ENCODE measurements around the gene INPP5A. TPM values are rescaled to one million over a fixed set of nuclear protein-coding genes. Genes with fewer than 3 reads are reported as not detected.
A peak's percentile ranks its signal among the peaks of the same experiment; 100 is the strongest.

The INPP5A gene
- total and polyA plus RNA-seq, 11 donors: 38.6 to 179 (median 102) TPM

- H3K9me3 ChIP-seq: peaks cover 0 to 3% (median 0%) of the 10 kb centered on the region in 12 donors
- peaks cover 0 to 5% (median 0%) of the 10 kb centered on the region in 9 donors for H3K36me3 ChIP-seq
- peaks cover 12 to 77% (median 59%) of the 10 kb centered on the region in 12 donors for H3K4me1 ChIP-seq
- TF ChIP-seq POLR2A (IDR thresholded peaks at IDR 0.05) (no peak), CTCF (IDR thresholded peaks at IDR 0.05) (no peak)
- WGBS, 4 donors: 94 to 98% (median 95%) methylated on average over 4 of the region's 4 CpGs
- intact Hi-C loops (cut with DNase I): no loop called here
- H3K4me3 ChIP-seq: no peak overlapping the region
- no peak overlapping the region for H3K27ac ChIP-seq
- no peaks in the 10 kb centered on the region for H3K27me3 ChIP-seq
- no peak for DNase-seq
- no peak for ATAC-seq
These were observed 44.5 kb downstream of the INPP5A start for GRCh38 chr10:132582137-132582536.

GRCh38 chr10:132582771-132583170 is 45.2 kb downstream of the INPP5A start:
- DNase-seq (no peak), ATAC-seq (no peak)
- Histone ChIP-seq H3K27me3 (no peaks in the 10 kb centered on the region), H3K4me1 (peaks cover 16 to 77% (median 59%) of the 10 kb centered on the region in 12 donors), H3K9me3 (peaks cover 0 to 3% (median 0%) of the 10 kb centered on the region in 12 donors), H3K4me3 (no peak overlapping the region), H3K27ac (peak overlapping the region in 2 of 12 donors; percentile 28 to 52), H3K36me3 (peaks cover 0 to 5% (median 0%) of the 10 kb centered on the region in 9 donors)
- intact Hi-C loops (cut with DNase I): no loop called here
- WGBS, 4 donors: 84 to 90% (median 88%) methylated on average over 5 of the region's 5 CpGs
- TF ChIP-seq CTCF (IDR thresholded peaks at IDR 0.05) (no peak), POLR2A (IDR thresholded peaks at IDR 0.05) (no peak)

GRCh38 chr10:132583456-132583855 is 45.9 kb downstream of the INPP5A start:
- Histone ChIP-seq H3K4me3 (no peak overlapping the region), H3K27ac (peak overlapping the region in 5 of 12 donors; percentile 7 to 52 (median 17)), H3K27me3 (no peaks in the 10 kb centered on the region), H3K4me1 (peaks cover 20 to 77% (median 59%) of the 10 kb centered on the region in 12 donors), H3K9me3 (peaks cover 0 to 3% (median 0%) of the 10 kb centered on the region in 12 donors), H3K36me3 (peaks cover 0 to 5% (median 0%) of the 10 kb centered on the region in 9 donors)
- no peak for TF ChIP-seq POLR2A (IDR thresholded peaks at IDR 0.05)
- no peak for TF ChIP-seq CTCF (IDR thresholded peaks at IDR 0.05)
- intact Hi-C loops (cut with DNase I): no loop called here
- DNase-seq (no peak), ATAC-seq (no peak)
- 39 to 67% (median 59%) methylated on average over 9 of the region's 9 CpGs for WGBS, 4 donors

GRCh38 chr10:132584081-132584480 is 46.5 kb downstream of the INPP5A start:
- intact Hi-C loops (cut with DNase I): no loop called here
- Histone ChIP-seq H3K9me3 (peaks cover 0 to 3% (median 0%) of the 10 kb centered on the region in 12 donors), H3K27ac (peak overlapping the region in 4 of 12 donors; percentile 7 to 52 (median 22)), H3K4me3 (no peak overlapping the region), H3K27me3 (no peaks in the 10 kb centered on the region), H3K36me3 (peaks cover 0 to 5% (median 0%) of the 10 kb centered on the region in 9 donors), H3K4me1 (peaks cover 20 to 77% (median 60%) of the 10 kb centered on the region in 12 donors)
- TF ChIP-seq CTCF (IDR thresholded peaks at IDR 0.05) (no peak), POLR2A (IDR thresholded peaks at IDR 0.05) (no peak)
- WGBS, 4 donors: 88 to 100% (median 94%) methylated on average over 1 of the region's 1 CpG
- ATAC-seq: no peak
- no peak for DNase-seq
